ENCODE results near the gene SLC12A5.

- TF ChIP-seq CTCF (IDR thresholded peaks at IDR 0.05) (no peak), POLR2A (IDR thresholded peaks at IDR 0.05) (no peak)
Observed at GRCh38 chr20:46023148-46023484, 5.9 kb upstream of the SLC12A5 start.

Data from Peyer's patch (tissue), 4 donors.